Right lung (tissue), 5 donors: ENCODE results near the gene EFNB2. TPM values are rescaled to one million over a fixed set of nuclear protein-coding genes. Genes with fewer than 3 reads are reported as not detected.

Source experiments
- DNase-seq, 2 donors: peaks; one replicate each; pipeline ENCODE4 v3.0.0-alpha.2; 2013
- polyA plus RNA-seq, 5 donors: library from polyadenylated mRNA; unstranded; fragments of 120-200 nt; gene quantifications; one replicate each; pipeline versions ENCODE4 v1.2.1 to v1.2.3, GENCODE V29; 2013; ENCODE audit warnings: inconsistent platforms in 1 of 5, low replicate concordance in 1 of 5; ENCODE audit not compliant: insufficient read length in 5 of 5, insufficient read depth in 1 of 5

Gene EFNB2
- polyA plus RNA-seq, 5 donors, result 71.0 to 89.7 (median 83.5) TPM

DNA sequence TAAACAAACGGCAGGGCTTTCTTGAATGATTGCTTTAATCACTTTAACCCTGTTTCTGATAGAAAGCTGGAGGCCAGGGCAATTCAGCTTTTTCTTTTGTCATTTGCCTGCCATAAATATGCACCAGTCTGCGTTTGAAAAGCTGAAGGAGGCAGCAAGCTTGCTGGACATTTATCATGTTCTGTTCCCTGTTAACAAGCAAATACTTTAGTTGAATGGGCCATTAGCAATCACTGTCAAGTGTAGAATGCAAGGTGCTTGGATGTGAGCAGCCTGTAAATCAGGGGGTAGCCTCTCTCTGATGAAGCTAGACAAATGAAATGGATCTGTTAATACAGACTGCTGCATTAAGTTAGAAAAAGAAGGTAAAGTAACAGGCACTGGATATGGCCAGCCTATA is 7.6 kb downstream of the EFNB2 start:
- no peak for DNase-seq

DNA sequence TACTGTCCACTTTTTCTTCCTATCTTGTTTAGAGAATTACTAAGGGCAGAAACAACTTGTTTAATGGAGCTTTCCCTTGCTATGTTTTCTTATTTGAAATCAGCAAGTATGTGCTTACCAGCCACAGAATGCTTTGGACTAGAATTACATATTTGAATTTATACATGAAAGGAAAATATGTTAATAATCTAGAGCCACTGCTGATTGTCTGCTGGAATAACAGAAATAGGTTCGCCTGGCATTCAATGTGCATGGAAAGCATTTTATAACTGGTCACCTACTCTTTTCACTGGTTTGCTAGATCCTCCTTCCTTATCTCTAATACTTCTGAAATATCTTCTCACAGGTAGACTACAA is 8.0 kb downstream of the EFNB2 start:
- no peak for DNase-seq

DNA sequence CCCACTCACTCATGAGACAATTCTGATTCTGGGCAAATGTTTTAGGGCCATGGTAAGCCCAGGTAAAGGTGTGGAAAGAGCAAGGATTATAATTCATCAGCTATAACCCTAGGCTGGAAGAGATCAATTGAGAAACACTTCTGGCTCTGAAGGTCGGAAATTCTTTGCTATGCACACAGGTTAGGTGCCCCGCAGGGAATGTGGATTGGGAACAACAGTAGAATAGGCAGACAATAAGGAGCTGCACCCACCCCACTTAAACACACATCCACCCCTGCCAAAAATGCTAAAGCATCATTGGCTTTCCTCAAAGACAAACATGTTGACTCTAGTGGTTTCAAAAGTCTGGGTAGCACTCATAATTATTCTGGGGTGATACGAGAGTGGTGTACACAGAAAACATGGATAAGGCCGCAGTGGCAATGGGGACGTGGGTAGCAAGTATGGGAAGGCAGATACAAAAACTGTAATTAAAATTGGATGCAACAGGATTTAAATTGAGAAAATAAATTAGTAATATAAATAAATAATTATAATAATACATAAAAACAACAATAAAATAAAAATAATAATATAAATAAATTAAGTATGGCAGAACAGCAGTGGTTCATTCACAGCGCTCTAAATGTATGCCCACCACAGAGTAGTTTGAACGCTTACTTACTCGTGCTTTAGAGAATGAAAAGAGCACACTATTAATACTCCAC is 8.6 kb downstream of the EFNB2 start:
- no peak for DNase-seq

DNA sequence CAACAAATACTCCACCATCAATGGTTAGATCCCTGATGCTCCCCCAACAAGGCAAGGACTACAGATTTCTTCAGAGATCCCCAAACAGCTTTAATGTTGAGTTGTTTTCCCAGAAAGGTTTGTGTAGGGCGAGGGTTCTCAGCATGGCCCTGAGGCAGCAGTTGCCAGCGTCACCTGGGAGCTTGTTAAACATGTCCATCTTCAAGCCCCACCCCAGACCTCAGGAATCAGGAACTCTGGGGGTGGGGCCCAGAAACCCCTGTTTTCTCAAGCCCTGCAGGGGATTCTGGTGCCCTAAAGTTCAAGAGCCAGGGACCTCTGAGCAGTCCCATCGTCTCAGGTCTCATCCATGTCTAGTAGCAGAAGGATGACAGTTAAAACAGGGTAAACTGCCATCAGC is 9.6 kb downstream of the EFNB2 start:
- DNase-seq, result no peak

DNA sequence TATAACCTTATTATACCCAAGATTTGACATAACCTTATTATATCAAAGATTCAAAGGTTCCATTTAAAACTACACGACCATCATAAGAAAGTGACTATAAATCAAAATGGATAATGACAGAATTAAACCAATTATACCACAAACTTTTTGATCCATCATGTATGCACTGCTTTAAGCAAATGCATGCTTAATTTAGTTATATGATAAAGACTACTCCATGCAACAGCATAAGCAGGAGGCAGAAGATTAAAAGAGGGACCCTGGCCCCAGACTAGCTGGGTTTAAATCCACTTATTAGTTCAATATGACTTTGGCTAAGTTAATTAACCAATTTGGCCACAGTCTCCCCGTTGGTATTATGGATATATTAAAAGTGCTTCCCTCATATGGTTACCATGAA is 11.4 kb downstream of the EFNB2 start:
- no peak for DNase-seq

DNA sequence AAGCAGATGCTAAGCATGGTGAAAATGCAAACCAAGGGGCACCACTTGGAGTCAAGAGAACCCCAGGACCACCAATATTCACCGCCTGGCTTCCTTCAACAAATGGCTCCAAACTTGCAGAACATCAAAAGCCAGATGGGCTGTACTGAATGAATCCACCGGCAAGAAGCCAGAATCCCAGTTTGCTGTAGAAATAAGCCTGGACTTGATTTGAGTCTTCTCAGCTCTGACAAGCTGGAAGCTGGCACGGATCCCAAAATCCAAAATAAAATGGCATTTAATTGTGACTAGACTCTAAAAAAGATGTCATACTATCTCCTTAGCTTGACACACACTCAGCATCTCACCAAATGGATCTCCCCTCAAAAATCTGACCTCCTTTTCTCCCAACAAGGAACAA is 11.9 kb downstream of the EFNB2 start:
- DNase-seq, result peak in 1 of 2 donors; percentile 38

DNA sequence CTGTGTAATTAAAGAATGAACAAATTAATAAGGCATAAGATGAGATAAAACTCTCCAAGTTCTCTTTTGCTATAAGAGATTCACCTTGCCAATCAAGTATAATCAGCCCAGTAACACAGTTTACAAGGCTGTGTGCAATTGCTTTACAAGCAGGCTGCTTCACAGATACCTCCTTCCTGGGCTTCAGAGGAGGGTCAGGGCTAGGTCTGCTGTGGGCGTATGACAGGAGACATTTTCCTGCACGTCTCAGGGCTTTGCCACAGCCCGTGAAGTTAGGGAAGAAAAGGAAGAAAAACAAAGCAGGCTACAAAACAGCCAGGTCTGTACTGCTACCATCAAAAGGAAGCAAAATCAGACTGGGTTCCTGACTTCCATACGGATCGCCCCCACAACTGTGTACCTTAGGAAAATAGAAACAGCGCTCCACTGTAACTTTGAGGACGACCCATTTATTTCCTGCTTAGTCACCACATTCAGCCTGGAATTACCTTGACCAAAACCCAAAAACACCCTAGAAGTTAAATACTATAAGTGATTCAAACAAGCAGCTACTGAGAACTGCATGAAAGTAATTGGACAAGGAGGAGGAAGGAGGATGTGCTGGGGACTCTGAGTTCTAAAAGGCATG is 12.4 kb downstream of the EFNB2 start:
- DNase-seq, result no peak

DNA sequence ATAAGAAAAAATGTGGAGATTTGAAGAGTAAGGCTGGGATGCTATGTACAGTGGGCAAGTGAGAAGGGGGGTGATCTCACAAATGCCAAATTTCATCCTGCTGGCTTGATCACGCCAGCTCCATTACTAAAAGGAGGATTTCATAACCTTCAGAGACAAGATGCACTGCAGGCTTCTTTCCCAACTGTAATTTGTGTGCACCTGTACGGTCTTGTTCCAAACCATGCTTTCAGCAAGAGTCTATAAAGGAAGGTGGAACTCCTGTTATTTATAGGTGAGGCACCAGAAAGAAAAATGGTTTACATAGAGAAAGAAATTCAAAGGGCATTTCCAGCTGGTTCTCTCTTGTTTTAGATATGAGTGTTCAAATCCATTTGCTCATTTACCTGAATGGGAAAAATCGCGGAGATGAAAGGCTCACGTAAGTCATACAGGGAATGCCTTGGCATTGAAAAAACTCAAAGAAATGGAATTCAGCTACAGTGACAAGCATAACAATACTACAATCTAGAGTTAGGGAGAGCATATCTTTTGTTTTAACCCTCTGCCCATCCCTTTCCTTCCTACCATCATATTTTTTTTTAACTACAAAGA is 13.3 kb downstream of the EFNB2 start:
- no peak for DNase-seq

DNA sequence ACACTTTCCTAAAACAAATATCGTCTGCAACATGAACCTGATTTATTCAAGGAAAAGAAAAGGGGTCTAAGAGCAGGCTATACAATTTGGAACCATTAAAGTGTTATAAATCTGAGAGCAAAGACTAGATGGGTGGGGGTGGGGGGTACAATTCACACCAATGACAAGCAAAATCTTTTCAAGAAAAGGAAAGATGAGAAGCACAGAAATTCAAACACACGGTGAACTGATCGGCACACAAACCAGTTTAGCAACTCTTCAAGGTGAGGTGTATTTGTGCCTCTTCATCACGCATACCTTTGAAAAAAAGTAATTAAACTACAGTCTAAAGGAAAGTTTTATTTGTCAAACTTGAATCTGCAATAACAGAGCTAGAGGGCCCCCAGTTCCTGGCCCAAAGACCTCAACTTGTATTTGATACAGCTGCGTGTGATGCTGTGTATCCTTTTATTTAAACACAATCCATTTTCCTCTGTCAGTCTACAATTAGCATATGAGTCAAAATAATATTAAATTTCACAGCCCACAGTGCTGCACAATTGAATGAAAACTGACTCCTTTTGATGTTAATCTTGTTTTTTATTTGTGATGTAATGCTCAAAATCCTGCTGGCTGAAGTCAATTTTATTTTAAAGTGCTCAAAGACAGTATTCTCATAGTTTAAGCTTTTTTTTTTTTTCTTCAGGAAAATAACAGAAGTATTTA is 14.2 kb downstream of the EFNB2 start:
- no peak for DNase-seq

DNA sequence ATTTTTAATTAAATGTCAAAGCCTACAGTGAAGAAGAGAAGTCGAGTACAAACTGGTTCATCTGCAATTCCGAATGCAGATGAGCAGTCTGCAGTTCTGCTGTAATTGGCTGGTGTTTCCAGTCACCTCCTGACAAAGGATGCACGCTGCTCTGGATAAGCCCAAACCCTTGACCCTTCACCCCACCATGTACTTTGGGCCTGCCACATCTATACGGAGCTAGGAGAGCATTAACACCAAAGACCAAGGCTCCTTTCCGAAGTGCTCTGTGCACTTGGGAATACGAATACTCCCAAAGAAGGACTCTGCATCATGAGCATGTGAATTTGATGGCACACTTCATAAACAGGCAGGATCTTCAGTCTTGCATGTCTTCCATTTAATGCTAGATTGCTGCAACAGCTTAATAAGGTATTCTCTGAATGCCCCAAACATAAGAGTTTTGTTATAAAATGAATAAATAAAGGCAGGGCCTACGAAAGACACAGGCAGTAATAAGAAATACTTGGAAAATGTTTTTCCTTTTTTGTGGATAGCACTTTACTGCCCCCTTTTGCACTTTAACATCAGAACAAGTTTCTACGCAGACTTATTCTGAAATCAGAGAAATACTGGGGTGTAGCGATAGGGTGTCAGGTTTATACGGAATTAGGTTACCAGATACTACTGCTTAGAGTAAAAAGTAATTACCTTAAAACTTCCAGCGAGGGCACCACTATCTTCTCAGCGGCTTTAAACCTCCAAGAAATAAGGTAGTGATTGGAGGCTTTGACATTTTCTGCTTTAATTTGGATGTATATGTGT is 15.0 kb downstream of the EFNB2 start:
- DNase-seq, result peak in 1 of 2 donors; percentile 34

DNA sequence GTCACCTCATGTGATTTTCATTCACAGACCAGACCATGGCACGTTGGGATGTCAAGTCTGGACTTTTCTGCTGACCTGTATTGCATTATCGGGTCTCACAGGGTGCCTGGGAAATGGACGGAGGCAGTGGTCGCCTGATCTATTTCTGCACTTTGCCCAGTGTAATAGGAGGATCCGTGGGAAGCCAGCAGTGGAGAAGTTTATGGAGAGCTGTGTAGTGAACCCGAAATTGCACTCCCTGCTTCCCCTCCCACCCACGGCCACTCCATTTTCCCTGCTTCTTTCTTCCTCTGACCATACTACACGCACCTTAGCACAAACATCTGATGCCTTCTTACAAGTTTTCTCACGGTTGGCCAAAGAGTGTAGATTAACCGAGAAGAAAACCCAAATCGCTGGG is 16.9 kb downstream of the EFNB2 start:
- DNase-seq, result no peak

DNA sequence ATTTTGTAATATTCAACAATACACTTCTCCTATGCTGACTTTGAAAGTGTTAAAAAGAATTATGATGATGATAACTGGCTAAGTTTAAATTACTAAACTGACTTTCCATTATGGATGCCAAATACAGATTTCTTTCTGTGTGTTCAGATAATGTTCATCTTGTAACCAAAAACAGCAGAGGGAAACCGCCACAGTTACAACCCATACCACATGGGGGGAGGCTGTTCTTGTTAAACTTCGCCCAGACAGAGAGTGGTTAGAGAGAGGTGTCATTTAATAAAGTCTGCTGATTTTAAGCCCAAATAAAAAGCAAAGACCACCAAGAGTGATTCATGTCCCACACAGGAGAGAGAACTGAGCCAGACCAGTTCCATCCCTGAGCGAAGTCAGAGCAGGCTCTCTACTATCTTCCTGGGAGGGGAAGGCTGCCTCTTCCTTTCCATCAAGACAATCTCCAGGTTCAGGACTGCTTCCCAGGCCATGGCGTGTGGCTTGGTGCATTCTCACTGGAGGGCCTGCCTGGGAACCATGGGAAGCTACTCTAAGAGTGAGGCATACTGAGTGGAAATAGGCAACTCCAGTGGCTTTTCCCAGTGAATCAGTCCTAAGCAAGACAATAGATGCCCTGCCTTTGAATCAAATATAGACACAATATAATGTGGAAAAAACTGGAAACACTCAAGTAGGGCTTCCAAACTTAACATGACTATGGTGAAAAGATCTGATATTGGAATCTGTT is 18.2 kb downstream of the EFNB2 start:
- no peak for DNase-seq

DNA sequence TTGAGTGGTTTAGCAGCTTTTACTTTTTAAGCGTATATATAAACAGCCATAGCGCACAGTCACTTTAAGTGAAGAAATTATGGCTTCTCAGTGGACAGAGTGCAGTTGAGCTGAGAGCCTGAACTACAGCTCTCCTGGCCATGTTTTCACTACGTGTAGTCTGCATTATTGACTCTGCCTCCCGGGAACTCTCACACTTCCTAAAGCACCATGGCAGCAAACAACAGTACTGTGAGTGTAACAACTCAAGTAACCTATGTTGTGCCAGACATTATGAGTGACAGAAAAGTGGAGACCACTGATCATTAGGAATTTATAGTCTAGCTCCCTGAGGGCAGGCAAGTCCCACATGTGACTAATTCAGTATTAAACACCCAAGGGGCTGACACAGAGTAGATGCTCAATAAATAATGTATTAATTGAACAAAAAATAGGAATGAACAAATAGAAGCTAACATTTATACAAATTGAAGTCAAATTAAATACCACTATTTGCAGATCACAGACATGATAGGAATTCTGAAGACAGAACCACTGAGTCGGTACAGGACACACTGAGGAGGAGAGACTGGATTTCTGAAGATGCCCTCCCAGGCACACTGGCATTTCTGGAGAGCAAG is 19.7 kb downstream of the EFNB2 start:
- no peak for DNase-seq

DNA sequence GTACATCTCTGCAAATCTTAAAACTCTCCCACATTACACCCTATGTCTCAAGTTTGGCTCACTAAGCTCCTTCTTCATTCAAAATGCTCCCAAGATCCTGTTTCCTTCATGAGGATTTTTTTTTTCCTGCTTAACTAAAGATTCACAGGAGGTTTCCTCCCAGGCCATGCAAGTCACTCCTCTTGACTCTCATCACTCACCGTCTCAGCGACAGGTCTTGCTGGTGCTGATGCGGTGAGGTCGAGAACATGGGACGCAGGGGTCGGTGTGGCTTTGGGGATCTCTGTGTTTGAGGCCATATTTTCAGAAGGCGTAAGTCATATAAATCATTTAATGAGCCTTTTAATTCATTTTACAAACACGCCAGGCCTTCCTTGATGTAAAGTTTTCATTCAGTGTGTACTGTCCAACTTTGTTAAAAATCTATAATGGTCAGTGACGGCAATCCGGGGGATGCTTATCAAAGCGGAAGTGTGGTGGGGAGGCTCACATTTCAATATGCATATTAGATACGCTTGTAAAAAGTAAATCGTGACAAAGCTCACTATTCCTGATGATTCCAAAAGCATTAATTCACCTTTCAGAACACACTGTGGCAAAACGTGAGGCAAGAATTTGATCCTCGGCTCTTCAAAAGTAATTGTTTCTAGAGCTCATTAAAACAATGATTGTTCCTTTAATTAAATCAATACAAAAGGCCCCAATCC is 20.4 kb downstream of the EFNB2 start:
- no peak for DNase-seq

DNA sequence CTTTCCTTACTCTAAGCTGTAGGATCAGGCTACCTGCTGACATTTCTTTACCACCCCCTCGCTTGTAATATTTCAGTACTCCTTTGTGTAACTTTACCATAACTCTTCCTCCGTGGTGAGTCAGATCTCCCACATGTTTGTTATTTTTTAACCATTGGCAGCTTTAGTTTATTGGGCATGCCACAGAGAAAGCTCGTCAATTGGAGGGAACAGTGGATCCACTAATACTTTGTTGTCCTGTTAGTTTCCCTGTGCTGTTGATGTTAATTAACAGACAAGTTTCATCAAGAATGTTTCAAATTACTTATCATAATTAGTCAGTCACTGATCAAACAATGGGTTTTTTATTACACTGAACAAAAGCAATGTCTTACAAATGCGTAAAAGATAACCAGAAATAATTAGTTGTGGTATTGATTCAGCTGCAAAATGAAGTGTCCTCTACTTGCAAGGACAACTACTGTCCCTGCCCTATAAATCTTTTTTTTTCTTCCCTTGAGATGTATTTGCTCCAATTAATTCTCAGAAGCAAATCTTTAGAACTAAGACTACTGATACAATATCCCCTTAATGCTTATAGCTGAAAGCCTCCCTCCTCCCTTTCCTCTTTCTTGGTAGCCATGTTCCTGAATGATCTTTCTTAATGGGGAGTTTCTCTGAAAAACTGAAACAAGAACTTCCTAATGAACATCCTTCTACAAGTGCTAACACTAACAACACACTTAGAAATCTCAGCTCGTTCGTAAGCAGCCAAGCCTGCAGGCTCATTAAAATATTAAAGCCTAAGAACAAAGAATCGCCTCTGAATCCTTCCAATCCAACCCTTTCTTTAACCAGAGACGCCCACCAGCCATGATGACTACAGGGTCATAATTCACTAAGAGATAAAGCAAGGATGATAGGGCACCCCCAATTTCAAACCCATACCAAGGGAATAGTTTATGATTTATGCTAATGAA is 22.2 kb downstream of the EFNB2 start:
- no peak for DNase-seq

DNA sequence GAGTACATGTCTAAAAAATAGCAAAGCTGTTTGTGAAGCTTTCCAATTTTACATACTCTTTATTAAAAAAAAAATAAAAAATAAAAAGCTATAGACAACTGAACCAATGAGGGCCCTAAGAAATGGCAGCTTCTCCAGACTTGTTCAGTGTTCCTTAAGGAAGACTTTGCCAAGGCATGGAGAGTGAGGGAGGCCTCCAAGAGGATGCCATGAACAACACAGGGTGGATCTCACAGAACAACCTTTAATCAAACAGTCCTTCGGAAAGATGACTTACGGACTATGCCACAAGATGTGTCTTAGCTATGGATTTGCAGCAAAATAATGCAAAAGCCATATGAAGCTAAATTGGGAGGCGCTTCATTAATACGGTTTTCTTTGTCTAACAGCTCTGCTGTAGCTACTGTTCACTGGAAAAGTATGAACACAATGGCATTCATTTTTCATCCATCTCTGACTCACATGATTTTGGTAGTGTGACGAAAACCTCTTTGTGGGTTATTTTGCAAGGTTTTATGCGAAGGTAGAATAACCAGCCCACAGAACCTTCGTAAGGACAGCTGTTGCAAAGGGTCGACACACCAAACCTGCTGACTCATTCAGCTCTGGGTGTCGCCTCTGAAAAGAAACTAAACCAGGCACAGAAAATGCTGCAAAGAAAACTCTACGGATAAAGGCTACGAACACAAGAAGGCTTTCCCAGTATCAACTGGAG is 27.7 kb downstream of the EFNB2 start:
- DNase-seq, result no peak

DNA sequence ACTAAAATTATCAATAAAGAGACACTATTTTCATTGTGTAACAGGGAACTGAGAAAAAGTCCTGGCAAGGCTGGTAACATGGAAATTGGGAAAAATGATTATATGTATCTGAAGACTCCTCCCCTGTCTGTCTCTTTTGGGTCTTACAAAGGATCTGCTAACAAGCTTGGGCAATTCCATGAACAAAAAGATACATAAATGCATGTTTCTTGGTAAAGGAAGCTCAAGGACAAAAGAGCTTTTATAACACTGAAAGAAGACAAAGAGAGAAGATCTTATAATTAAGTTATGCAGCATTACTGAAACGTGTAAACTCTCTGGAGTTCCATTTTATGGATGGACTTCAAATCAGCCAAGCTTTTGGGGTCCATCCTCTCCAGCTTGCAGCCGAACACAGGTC is 29.2 kb downstream of the EFNB2 start:
- no peak for DNase-seq

DNA sequence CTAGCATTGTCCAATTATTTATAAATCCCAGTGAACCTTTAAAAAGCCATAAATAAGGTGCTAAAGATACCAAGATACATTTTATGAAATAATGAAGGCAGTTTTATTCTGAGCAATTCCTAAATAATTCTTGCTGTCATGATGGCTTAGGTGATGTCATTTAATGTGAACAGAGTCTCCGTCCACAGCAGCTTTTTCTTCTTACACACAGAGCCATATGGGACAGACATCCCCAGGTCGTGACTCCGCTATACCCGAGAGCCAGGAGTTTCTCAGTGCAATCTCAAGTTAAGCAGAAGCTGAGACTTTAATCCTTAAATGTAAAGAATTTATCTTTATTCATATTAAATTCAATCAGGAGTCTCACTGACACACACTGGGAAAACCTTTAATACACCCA is 29.7 kb downstream of the EFNB2 start:
- no peak for DNase-seq
